H9 (cell line): ENCODE results near the gene METTL8. TPM values are rescaled to one million over a fixed set of nuclear protein-coding genes. Genes with fewer than 3 reads are reported as not detected.
A peak's percentile ranks its signal among the peaks of the same experiment; 100 is the strongest.

Experiments used
- DNase-seq: peaks from one replicate; pipeline ENCODE4 v3.0.0-alpha.2; 2017
- H2AFZ ChIP-seq: one replicate; pipeline ENCODE4 v1.6.1; 2013; ENCODE audit warnings: mild to moderate bottlenecking, low read length, control low read depth, moderate library complexity
- H2AK5ac ChIP-seq: 2 replicates; pipeline ENCODE4 v1.6.1; 2013; ENCODE audit warnings: low read length, control low read depth, mixed read lengths; ENCODE audit not compliant: insufficient read length
- H2BK120ac ChIP-seq: one replicate; pipeline ENCODE4 v1.6.1; 2013; ENCODE audit warnings: low read depth, mild to moderate bottlenecking, low read length, control low read depth, inconsistent platforms; ENCODE audit not compliant: poor library complexity, severe bottlenecking
- H2BK12ac ChIP-seq: 2 replicates; pipeline ENCODE4 v1.6.1; 2013; ENCODE audit warnings: low read length, control low read depth, mixed read lengths, low read depth; ENCODE audit not compliant: insufficient read length
- H2BK15ac ChIP-seq: 2 replicates; pipeline ENCODE4 v1.6.1; 2013; ENCODE audit warnings: low read depth, low read length, control low read depth
- H2BK20ac ChIP-seq: one replicate; pipeline ENCODE4 v1.6.1; 2013; ENCODE audit warnings: low read depth, mild to moderate bottlenecking, low read length, control low read depth, inconsistent platforms; ENCODE audit not compliant: poor library complexity, severe bottlenecking
- H2BK5ac ChIP-seq: 2 replicates; pipeline ENCODE4 v1.6.1; 2013; ENCODE audit warnings: low read length, control low read depth, mixed read lengths; ENCODE audit not compliant: insufficient read length
- H3K14ac ChIP-seq: 2 replicates; pipeline ENCODE4 v1.6.1; 2013; ENCODE audit warnings: low read length, control low read depth; ENCODE audit not compliant: insufficient read depth
- H3K18ac ChIP-seq: 2 replicates; pipeline ENCODE4 v1.6.1; 2013; ENCODE audit warnings: low read depth, mild to moderate bottlenecking, mixed read lengths, low read length, control low read depth; ENCODE audit not compliant: insufficient read length
- H3K23ac ChIP-seq: 2 replicates; pipeline ENCODE4 v1.6.1; 2013; ENCODE audit warnings: low read length, control low read depth, mixed read lengths, low read depth; ENCODE audit not compliant: insufficient read length
- H3K23me2 ChIP-seq: 2 replicates; pipeline ENCODE4 v1.6.1; 2013; ENCODE audit warnings: low read depth, mild to moderate bottlenecking, mixed read lengths, low read length, control low read depth; ENCODE audit not compliant: insufficient read length, poor library complexity, severe bottlenecking
- H3K27ac ChIP-seq: 2 replicates; pipeline ENCODE4 v1.5.1; 2013; ENCODE audit warnings: low read length, control low read depth, mixed read lengths, low read depth; ENCODE audit not compliant: insufficient read length
- H3K27me3 ChIP-seq: 2 replicates; pipeline ENCODE4 v1.6.1; 2013; ENCODE audit warnings: low read length, control low read depth, inconsistent platforms; ENCODE audit not compliant: insufficient read depth
- H3K4ac ChIP-seq: 2 replicates; pipeline ENCODE4 v1.6.1; 2013; ENCODE audit warnings: low read depth, mild to moderate bottlenecking, control low read depth, inconsistent platforms, low read length, moderate library complexity
- H3K4me1 ChIP-seq: 2 replicates; pipeline ENCODE4 v1.6.1; 2013; ENCODE audit warnings: low read length, control low read depth, inconsistent platforms; ENCODE audit not compliant: insufficient read depth
- H3K4me2 ChIP-seq: 2 replicates; pipeline ENCODE4 v1.6.1; 2013; ENCODE audit warnings: low read length, control low read depth, mixed read lengths; ENCODE audit not compliant: insufficient read length, insufficient read depth
- H3K56ac ChIP-seq: 2 replicates; pipeline ENCODE4 v1.6.1; 2013; ENCODE audit warnings: low read depth, mild to moderate bottlenecking, mixed read lengths, low read length, control low read depth; ENCODE audit not compliant: insufficient read length
- H3K79me1 ChIP-seq: 2 replicates; pipeline ENCODE4 v1.6.1; 2013; ENCODE audit warnings: low read depth, mild to moderate bottlenecking, moderate library complexity, low read length, control low read depth, inconsistent platforms; ENCODE audit not compliant: insufficient read depth, poor library complexity, severe bottlenecking
- H3K79me2 ChIP-seq: 2 replicates; pipeline ENCODE4 v1.6.1; 2013; ENCODE audit warnings: low read length, control low read depth, inconsistent platforms; ENCODE audit not compliant: insufficient read depth
- H3K9ac ChIP-seq: 2 replicates; pipeline ENCODE4 v1.6.1; 2013; ENCODE audit warnings: low read length, control low read depth, mixed read lengths; ENCODE audit not compliant: insufficient read length; ENCODE audit errors: extremely low read depth
- H3K9me3 ChIP-seq: one replicate; pipeline ENCODE4 v1.6.1; 2013; ENCODE audit warnings: low read depth, low read length, inconsistent platforms; ENCODE audit not compliant: control insufficient read depth
- H3T11ph ChIP-seq: one replicate; pipeline ENCODE4 v1.6.1; 2013; ENCODE audit warnings: mild to moderate bottlenecking, low read length, control low read depth, inconsistent platforms
- H4K20me1 ChIP-seq: one replicate; pipeline ENCODE4 v1.6.1; 2013; ENCODE audit not compliant: control insufficient read depth, insufficient read length, insufficient read depth
- H4K5ac ChIP-seq: 2 replicates; pipeline ENCODE4 v1.6.1; 2013; ENCODE audit warnings: low read depth, mild to moderate bottlenecking, mixed read lengths, low read length, control low read depth; ENCODE audit not compliant: insufficient read length
- H4K8ac ChIP-seq: replicated peaks from 2 replicates; pipeline ENCODE4 v1.6.1; 2013; ENCODE audit warnings: low read length, control low read depth, mixed read lengths, low read depth; ENCODE audit not compliant: insufficient read length
- H4K91ac ChIP-seq: 2 replicates; pipeline ENCODE4 v1.6.1; 2013; ENCODE audit warnings: low read depth, mild to moderate bottlenecking, moderate library complexity, mixed read lengths, low read length, control low read depth; ENCODE audit not compliant: insufficient read length
- H3K27ac Mint-ChIP-seq, 3 experiments: 2 replicates in 2 of 3; 3 replicates in 1 of 3; pipeline ENCODE4 v1.8.0; 2020 to 2021; ENCODE audit warnings: mixed read lengths in 3 of 3, mild to moderate bottlenecking in 1 of 3, moderate library complexity in 1 of 3
- H3K27me3 Mint-ChIP-seq: 2 replicates; pipeline ENCODE4 v1.8.0; 2021; ENCODE audit warnings: low read depth, mild to moderate bottlenecking, moderate library complexity, mixed read lengths
- H3K36me3 Mint-ChIP-seq, 3 experiments: 2 replicates in 2 of 3; 3 replicates in 1 of 3; pipeline ENCODE4 v1.8.0; 2020 to 2021; ENCODE audit warnings: low read depth in 3 of 3, mixed read lengths in 3 of 3; ENCODE audit not compliant: insufficient read depth in 1 of 3
- H3K4me1 Mint-ChIP-seq, 2 experiments: 2 replicates each; pipeline ENCODE4 v1.8.0; 2020; ENCODE audit warnings: mixed read lengths in 2 of 2
- H3K4me3 Mint-ChIP-seq, 2 experiments: 2 replicates in 1 of 2; 3 replicates in 1 of 2; pipeline ENCODE4 v1.8.0; 2020 to 2021; ENCODE audit warnings: mild to moderate bottlenecking in 2 of 2, mixed read lengths in 2 of 2, moderate library complexity in 1 of 2
- H3K9me3 Mint-ChIP-seq, 2 experiments: 2 replicates in 1 of 2; 3 replicates in 1 of 2; pipeline ENCODE4 v1.8.0; 2020; ENCODE audit warnings: mild to moderate bottlenecking in 2 of 2, mixed read lengths in 2 of 2, moderate library complexity in 1 of 2
- CTCF ChIP-seq: fragments of 200-600 bp; sonication (generic); conservative IDR thresholded peaks from 3 replicates; pipeline ENCODE4 v1.8.0; 2021; ENCODE audit warnings: antibody characterized with exemption, mild to moderate bottlenecking
- WGBS: extraction: QIAGEN DNeasy Blood & Tissue Kit; methylation state at CpG from one replicate; pipeline ENCODE4 v1.1.7; 2013; ENCODE audit warnings: missing lambda C conversion rate, low lambda C conversion rate, mixed read lengths; ENCODE audit not compliant: insufficient read length; ENCODE audit errors: extremely low coverage; 5-methylcytosine and 5-hydroxymethylcytosine counted together
- total RNA-seq: library from RNA; stranded (reverse); gene quantifications from 2 replicates; pipeline ENCODE4 v1.2.1, GENCODE V29; 2021

Gene METTL8
- total RNA-seq, 1 experiment from 2014 or later, result 40.9 TPM

GRCh38 chr2:171309455-171310286 is 124.1 kb downstream of the METTL8 start:
- Histone ChIP-seq H2BK15ac (no peak overlapping the region), H3K4me2 (no peak overlapping the region), H3K79me2 (no peaks in the 10 kb centered on the region), H4K8ac (no peak overlapping the region), H3K9me3 (peaks cover 18% of the 10 kb centered on the region), H3K4ac (no peak overlapping the region), H3T11ph (no peak overlapping the region), H3K23ac (no peak overlapping the region), H2BK5ac (no peak overlapping the region), H4K91ac (no peak overlapping the region), H4K20me1 (no peaks in the 10 kb centered on the region), H3K18ac (no peak overlapping the region), H2AK5ac (no peak overlapping the region), H3K27ac (no peak overlapping the region), H2BK20ac (no peak overlapping the region), H2BK120ac (no peak overlapping the region), H3K27me3 (no peaks in the 10 kb centered on the region), H3K23me2 (no peaks in the 10 kb centered on the region), H3K9ac (no peak overlapping the region), H3K56ac (no peak overlapping the region), H2AFZ (no peak overlapping the region), H3K79me1 (no peaks in the 10 kb centered on the region), H4K5ac (no peak overlapping the region), H3K4me1 (peaks cover 4% of the 10 kb centered on the region), H3K14ac (no peak overlapping the region), H2BK12ac (no peak overlapping the region)
- DNase-seq, result no peak
- peaks cover 3% of the 10 kb centered on the region; the same call in 1 of the 2 replicates for H3K27me3 Mint-ChIP-seq
- no peak for TF ChIP-seq CTCF
- H3K27ac Mint-ChIP-seq, result peak overlapping the region in 2 of 3 experiments; percentile 15 to 52; a peak in 1 of 7 replicates
- no peak overlapping the region for H3K4me3 Mint-ChIP-seq
- no CpG with 5 or more reads among the region's 6 CpGs for WGBS
- H3K4me1 Mint-ChIP-seq, result peaks cover 13 to 14% of the 10 kb centered on the region in 2 experiments
- H3K9me3 Mint-ChIP-seq, result peaks cover 31 to 41% of the 10 kb centered on the region in 2 experiments
- H3K36me3 Mint-ChIP-seq, result peaks cover 28 to 48% (median 30%) of the 10 kb centered on the region in 3 experiments
